Activated gamma-delta T cell (primary cell): Measurements from ENCODE around the gene CREB3.

Experiments
- DNase-seq: peaks from one replicate; lab custom pipeline; 2025; lab: John Stamatoyannopoulos, UW

Gene CREB3

GRCh38 chr9:35781066-35781465, 48.6 kb downstream of the CREB3 start:
- DNase-seq = no peak

DNA sequence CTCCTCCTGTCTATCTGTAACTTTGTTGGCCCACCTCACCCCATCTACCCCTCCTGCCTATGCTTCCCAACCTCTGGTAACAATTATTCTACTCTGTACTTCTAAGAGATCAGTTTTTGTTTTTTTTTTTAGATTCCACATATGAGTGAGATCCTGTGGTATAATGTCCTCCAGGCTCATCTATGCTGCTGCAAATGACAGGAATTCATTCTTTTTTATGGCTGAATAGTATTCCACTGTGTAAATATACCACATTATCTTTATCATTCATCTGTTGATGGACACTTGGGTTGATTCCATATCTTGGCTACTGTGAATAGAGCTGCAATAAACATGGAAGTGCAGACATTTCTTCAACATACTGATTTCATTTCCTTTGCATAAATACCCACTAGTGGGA, 51.0 kb downstream of the CREB3 start:
- DNase-seq = no peak
